NCI-H2196 (cell line): ENCODE data around the gene MINDY3.
"Not testable (repeated sequence)": the region's sequence is repeated elsewhere in the genome, so short reads cannot be mapped to it uniquely, and the experiment has no call there.

Source experiments
- DNase-seq: peaks from one replicate; lab custom pipeline; 2025; ENCODE audit not compliant: unreplicated experiment; lab: John Stamatoyannopoulos, UW

MINDY3 gene

DNA sequence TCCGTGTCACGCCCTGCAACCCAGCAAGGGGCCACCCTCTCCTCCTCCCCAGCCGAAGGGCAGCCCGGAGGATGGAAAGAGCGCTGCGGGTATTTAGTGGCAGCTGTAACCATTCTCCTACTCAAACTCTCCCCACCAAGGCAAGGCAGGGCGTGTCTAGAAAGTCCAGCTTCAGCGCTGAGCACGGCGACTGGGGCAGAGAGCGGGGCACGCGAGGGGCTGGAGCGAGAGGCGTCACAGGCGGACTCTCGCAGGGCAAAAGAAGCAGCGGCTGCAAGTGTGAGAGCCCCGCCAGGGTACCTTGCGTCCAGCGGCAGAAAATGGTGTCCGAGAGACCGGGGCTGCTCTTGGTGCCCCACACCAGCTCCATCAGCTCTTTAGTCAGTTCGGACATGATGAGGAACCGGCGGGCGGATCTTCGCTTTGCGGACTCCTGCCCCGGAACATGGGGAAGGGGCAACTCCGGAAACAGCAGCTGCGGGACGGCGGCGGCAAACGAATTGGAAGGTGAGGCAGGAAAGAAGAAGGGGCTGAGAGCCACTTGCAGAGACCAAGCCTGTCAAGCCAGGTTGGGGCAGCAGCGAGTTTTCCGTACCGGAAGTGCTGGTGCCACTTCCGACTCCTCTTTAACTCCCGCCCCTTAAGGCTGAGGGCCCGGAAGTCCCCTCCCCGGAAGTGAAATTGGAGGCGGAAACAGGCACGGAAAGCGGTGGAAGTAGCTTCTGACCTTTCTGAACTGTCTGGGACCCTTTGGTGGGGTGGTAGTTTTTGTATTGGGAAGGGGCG, at the start of gene MINDY3:
Gene MINDY3 (minus strand): TSS at position 602 of the 786 bp plus-strand sequence. CDS start 208 bp downstream, at position 394.
- DNase-seq, result peak; percentile 27

DNA sequence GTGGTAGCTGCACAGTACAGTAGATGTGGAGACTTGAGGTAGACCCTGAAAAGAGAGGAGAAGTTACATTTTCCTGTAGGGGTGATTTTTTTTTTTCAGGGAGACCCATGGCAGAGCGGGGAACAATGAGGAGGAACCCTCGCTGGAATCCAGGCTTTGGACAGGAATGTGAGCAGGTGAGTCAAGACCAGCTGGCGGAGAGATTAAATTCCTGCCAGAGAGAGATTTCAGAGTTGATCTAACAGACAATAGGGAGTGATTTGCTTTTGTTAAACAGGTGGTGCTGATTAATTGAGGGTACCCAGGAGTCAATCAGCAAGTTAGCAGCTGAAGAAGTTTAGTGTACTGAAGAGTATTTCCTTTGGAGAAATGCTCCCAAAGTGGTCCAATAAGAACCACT, 41.6 kb upstream of the MINDY3 start:
- no peak for DNase-seq

- DNase-seq, result no peak
Observed at GRCh38 chr10:15898046-15898445, 37.7 kb upstream of the MINDY3 start.

GRCh38 chr10:15897287-15897686, 37.0 kb upstream of the MINDY3 start:
- no peak for DNase-seq

DNA sequence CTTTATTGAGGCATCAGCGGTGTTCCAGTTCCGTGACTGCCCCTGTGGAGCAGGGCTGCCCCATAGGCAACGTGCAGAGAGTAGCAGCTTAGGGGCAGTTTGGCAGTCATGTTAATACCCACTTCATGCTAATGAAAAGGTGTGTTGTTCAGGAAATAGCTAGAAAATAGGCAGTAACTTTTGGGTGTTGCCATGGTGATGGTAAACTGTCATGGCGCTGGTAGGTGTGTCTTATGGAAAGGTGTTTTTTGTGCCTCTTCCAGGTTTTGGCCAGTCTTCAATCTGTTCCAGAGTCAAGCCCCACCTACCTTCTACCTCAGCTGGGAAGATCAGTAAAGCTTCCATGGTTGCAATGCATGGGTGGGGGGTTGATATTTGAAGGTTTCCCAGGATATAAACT, 36.3 kb upstream of the MINDY3 start:
- no peak for DNase-seq

GRCh38 chr10:15884447-15884846, 24.1 kb upstream of the MINDY3 start:
- DNase-seq, result no peak

DNA sequence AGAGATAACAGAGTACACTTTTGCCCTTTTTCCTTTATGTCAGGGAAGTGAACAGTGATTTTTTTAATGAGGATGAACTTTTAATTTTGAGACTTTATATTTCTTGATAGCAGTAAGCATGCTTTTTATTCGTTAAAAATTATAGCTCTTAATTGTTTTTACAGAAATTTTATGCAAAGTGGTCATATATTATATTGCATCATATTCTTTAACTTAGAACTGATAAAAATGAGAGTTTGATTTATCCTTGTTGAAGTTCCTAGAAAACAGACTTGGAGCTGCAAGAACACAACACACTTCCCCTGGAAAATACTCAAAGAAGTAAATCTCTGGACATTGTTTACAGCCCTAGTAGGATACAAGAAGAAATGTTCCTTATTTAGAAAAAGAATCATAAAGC, 21.2 kb upstream of the MINDY3 start:
- DNase-seq, result no peak

DNA sequence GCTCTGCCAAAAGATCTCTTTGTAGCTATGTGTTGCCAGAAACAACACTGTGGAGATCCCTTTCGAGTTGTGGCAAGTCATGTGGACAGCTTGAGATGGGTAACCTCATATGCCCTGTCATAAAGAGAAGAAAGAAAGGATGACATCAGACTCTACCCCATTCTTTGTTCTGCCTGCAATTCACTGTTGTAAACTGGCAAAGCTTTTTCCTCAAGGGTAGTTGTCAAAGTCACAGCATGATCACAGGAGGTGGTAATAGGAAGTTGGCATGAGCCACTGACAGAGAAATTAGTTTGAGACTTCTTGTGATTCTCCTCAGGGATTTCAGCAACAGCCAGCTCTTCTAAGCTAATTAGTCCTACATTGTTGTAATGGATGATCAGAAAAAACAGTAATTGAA, 19.4 kb upstream of the MINDY3 start:
- peak; percentile 46 for DNase-seq

- peak; percentile 27 for DNase-seq
Observed at GRCh38 chr10:15879058-15879457, 18.8 kb upstream of the MINDY3 start.

- DNase-seq, result no peak
Observed at GRCh38 chr10:15877836-15878576, 17.7 kb upstream of the MINDY3 start.

- not testable (repeated sequence) for DNase-seq
Observed at GRCh38 chr10:15876274-15876673, 16.0 kb upstream of the MINDY3 start.

- DNase-seq, result not testable (repeated sequence)
Observed at GRCh38 chr10:15872645-15873044, 12.3 kb upstream of the MINDY3 start.

DNA sequence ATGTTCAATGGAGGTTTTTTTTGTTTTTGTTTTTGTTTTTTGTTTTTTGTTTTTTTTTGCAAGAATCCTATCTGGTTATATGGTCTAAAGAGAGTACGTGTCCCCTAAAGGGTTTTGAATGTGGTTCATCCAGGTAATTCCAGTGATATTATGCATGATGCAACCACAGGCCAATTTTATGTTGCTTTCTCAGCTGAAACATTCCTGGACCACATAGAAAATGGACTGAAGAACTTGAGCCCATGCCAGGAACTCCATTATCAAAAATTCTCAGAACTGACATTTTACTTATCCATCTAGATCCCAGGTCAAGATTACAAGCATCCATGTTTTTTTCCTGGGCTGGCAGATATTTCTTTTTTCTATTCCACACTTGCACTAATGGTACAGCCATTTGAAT, 11.5 kb upstream of the MINDY3 start:
- no peak for DNase-seq

GRCh38 chr10:15869935-15870334, 9.6 kb upstream of the MINDY3 start:
- DNase-seq, result no peak

DNA sequence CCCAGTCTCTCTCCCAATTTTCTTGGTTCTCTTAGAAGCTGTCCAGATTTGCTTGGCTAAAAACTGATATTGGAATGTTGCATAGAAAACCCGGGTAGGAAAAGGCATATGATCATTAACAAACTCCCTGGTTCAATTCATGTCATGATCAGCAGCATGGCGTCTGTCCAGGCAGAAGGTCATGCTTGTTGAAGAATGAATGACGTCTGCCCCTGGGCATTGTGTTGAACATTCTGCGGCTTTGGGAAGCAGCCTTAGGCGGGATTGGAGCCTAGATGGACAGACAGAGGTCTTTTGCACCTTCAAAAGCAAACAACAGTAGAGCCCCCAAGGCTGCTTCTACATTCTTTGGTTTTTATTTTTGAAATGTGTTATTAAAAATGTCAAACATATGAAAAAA, 7.7 kb upstream of the MINDY3 start:
- DNase-seq, result no peak

GRCh38 chr10:15865304-15865703, 5.0 kb upstream of the MINDY3 start:
- DNase-seq, result no peak

DNA sequence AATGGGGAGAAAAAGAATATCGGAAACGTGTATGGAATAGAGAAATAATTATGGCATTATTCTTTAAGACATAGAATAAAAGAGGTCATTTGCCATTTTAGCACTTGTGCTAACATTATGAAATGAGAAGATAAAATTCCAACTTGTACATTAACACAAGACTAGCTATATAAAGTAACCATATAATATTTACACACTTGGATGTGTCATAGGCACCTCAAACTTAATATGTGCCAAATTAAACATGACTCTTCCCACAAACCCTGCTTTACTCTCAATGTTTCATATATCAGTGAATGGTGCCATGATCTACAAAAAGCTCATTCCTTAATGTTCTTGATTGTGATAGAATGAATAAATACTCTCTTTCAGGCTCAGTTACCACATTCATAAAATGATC, 4.1 kb upstream of the MINDY3 start:
- DNase-seq, result no peak

GRCh38 chr10:15863733-15864132, 3.4 kb upstream of the MINDY3 start:
- DNase-seq, result peak; percentile 29

GRCh38 chr10:15863323-15863722, 3.0 kb upstream of the MINDY3 start:
- no peak for DNase-seq

- DNase-seq, result no peak
Observed at GRCh38 chr10:15860692-15861201, 440 bp upstream of the MINDY3 start.

- DNase-seq, result no peak
Observed at GRCh38 chr10:15859509-15859905, 800 bp downstream of the MINDY3 start.

DNA sequence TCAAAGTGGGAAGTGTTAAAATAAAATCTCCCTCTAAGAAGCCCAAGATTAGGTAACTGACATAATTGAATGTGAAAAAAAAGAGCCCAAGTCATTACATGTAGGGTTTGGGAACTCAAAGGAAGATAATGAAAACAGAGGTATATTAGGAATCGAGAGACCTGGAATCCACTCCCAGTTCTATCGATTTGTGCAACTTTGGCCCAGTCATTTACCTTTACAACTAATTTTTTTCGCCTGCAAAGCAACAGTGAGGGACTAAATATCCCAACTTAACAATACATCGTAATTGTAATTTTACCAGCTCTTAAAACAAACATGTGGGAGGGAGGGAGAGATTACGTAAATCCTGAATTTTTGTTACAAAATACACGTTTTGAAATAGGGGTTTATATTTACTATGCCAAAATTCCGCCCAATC, 1.4 kb downstream of the MINDY3 start:
- no peak for DNase-seq
